Astrocyte of the spinal cord (primary cell): ENCODE data around the gene CCM2.

ENCODE experiments used
- DNase-seq: peaks from one replicate; pipeline ENCODE4 v3.0.0; 2011; ENCODE audit warnings: low read depth, low spot score
- H3K4me3 ChIP-seq: 2 replicates; pipeline ENCODE4 v1.5.1; 2011; ENCODE audit warnings: low read depth, mild to moderate bottlenecking, low read length, moderate library complexity
- CTCF ChIP-seq: IDR thresholded peaks from 2 replicates; pipeline ENCODE4 v1.5.1; 2012; ENCODE audit warnings: low read depth, mild to moderate bottlenecking, low read length, inconsistent platforms
- in situ Hi-C: cut with HindIII; loops from 2 replicates; pipeline ENCODE4 v1.10.0; 2017; ENCODE audit warnings: low sequenced_read_pairs

Gene CCM2

GRCh38 chr7:44960011-44960580 lies 39.9 kb upstream of the CCM2 start:
- H3K4me3 ChIP-seq, result no peak overlapping the region
- in situ Hi-C loops, result no loop called here
- TF ChIP-seq CTCF, result no peak
- no peak for DNase-seq

- H3K4me3 ChIP-seq, result no peak overlapping the region
- no peak for TF ChIP-seq CTCF
- in situ Hi-C loops, result no loop called here
- DNase-seq, result no peak
These were observed 38.0 kb upstream of the CCM2 start for GRCh38 chr7:44961844-44962482.

- DNase-seq, result no peak
- in situ Hi-C loops, result no loop called here
These were observed 37.3 kb upstream of the CCM2 start for GRCh38 chr7:44962483-44963251.

GRCh38 chr7:44963364-44964290 lies 36.4 kb upstream of the CCM2 start:
- no peak for DNase-seq
- no peak overlapping the region for H3K4me3 ChIP-seq
- TF ChIP-seq CTCF, result no peak
- in situ Hi-C loops, result no loop called here

More at GRCh38 chr7:44962483-44963251, 37.3 kb upstream of the CCM2 start:
- H3K4me3 ChIP-seq, result peak overlapping the region; percentile 4
- peak; percentile 10 for TF ChIP-seq CTCF

GRCh38 chr7:44964384-44964830 lies 35.6 kb upstream of the CCM2 start:
- H3K4me3 ChIP-seq, result no peak overlapping the region
- TF ChIP-seq CTCF, result peak; percentile 44
- no peak for DNase-seq
- in situ Hi-C loops, result no loop called here
